Smooth muscle cell of trachea (primary cell): ENCODE data around the gene ARV1. TPM values are rescaled to one million over a fixed set of nuclear protein-coding genes. Genes with fewer than 3 reads are reported as not detected.

ENCODE experiments used
- total RNA-seq: library from RNA; depleted of rRNA; stranded (reverse); fragments of >200 nt; gene quantifications from 2 replicates; pipeline ENCODE4 v1.2.1, GENCODE V29; 2014

ARV1 gene
- 13.1 and 20.4 TPM in 2 replicates for total RNA-seq

DNA sequence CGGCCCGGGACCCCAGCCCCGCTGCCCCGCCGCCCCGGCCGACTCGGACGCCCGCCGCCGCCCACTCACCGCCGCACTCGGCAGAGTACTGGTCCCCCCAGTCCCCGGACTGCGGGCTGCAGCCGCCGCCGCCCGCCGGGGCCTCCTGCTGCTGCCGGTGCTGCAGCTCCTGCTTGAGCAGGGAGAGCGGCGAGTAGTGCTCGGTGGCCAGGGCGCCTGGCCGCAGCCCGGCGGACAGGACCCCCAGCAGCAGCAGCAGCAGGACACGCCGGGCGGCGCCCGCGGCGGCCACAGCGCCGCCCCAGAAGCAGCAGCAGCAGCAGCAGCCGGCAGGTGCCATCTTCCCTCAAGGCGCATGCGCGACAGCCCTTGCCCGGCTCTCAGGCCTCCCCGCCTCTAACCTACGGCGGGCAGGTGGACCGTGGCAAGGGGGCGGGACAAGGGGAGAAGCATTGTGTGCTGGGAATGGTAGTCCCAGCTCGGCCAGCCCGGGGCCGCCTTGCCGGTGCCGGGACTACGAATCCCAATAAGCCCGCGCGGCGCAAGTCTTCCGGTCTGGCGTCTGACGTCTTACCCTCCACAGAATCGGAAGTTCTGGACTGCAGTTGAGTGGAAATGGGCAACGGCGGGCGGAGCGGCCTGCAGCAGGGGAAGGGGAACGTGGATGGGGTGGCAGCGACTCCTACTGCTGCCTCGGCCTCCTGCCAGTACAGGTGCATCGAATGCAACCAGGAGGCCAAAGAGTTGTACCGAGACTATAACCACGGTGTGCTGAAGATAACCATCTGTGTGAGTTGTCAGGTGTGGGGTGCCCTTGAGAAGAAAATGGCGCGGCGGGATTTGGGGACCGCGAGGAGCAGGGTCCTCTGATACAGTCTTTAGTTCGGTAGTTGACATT is at the start of gene ARV1, which contains the start of gene TTC13:
TSS of gene ARV1 (plus strand) at position 604 of the 898 bp plus-strand sequence. CDS start at position 616, 12 bp downstream.
TSS of gene TTC13 (minus strand) at position 371 of the 898 bp plus-strand sequence. CDS start at position 340, 31 bp downstream.

DNA sequence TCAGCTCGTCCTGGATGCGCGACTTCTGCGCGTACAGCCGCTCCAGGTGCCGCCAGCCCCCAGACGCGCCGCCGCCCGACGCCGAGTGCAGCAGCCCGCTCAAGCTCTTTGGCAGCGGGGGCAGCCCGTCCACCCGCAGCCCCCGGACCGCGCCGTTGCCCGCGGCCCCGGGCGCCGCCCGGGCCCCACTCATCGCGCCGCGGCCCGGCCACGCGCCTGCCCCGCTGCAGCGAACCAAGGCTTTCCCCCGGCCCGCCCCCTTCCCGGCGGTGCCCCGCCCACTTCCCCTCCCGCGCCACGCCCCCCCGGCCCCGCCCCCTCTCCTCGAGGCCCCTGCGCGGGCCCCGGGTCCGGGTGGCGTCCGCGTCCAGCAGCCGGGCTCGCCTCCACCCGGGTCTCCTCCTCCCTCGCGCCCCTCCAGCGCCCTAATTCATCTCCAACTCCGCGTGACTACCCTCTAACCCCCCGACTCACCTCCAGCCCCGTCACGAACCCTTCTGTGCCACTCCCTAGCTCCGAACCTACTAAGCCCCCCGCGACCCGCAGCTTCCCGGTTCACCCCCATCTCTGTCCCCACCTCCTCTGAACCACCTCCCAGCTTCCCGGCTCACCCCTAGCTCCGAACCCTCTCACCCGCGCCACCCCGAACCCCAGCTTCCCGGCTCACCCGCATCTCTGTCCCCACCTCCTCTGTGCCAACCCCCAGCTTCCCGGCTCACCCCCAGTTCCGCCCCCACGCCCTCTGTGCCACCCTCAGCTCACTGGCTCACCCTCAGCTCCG is 61.3 kb downstream of the ARV1 start, which contains the start of gene FAM89A:
TSS of gene FAM89A (minus strand) at position 236 of the 781 bp plus-strand sequence. CDS start at position 193, 43 bp downstream.

Other genes with a start within 250 kb of the ARV1 start
- 0.15 TPM in 1 of 2 replicates, not detected in the other for gene CAPN9, start 231.7 kb upstream of the ARV1 start, total RNA-seq
- gene C1orf198, start 110.6 kb upstream of the ARV1 start, total RNA-seq, result 21.4 and 42.7 TPM in 2 replicates
- 8.8 and 11.8 TPM in 2 replicates for gene TTC13, start 233 bp upstream of the ARV1 start, total RNA-seq
- gene FAM89A, start 61.2 kb downstream of the ARV1 start, total RNA-seq, result 4.9 and 7.8 TPM in 2 replicates
- gene TRIM67, start 183.0 kb downstream of the ARV1 start, total RNA-seq, result under 0.01 TPM in 1 of 2 replicates, not detected in the other